GM21786 (cell line): ENCODE measurements around the gene FOXL3.
"Not testable (repeated sequence)": the region's sequence is repeated elsewhere in the genome, so short reads cannot be mapped to it uniquely, and the experiment has no call there.

Experiments
- ATAC-seq: cut with Tn5 transposase; IDR thresholded peaks from one replicate; pipeline ENCODE4 v1.9.1; 2021; ENCODE audit not compliant: unreplicated experiment

Gene FOXL3

GRCh38 chr7:335358-336148 lies 45.6 kb downstream of the FOXL3 start:
- no peak for ATAC-seq

- ATAC-seq: not testable (repeated sequence)
Measured at GRCh38 chr7:336149-336533, 46.2 kb downstream of the FOXL3 start.

- ATAC-seq: no peak
Measured at GRCh38 chr7:336810-337566, 47.0 kb downstream of the FOXL3 start.

- no peak for ATAC-seq
Measured at GRCh38 chr7:337567-337951, 47.6 kb downstream of the FOXL3 start.

- no peak for ATAC-seq
Measured at GRCh38 chr7:338295-339061, 48.5 kb downstream of the FOXL3 start.

GRCh38 chr7:339062-339342 lies 49.0 kb downstream of the FOXL3 start:
- ATAC-seq: no peak

GRCh38 chr7:339696-340095 lies 49.7 kb downstream of the FOXL3 start:
- ATAC-seq: no peak

GRCh38 chr7:340200-340937 lies 50.4 kb downstream of the FOXL3 start:
- no peak for ATAC-seq
